Urinary bladder (tissue), 4 donors: ENCODE measurements around the gene COQ8A. TPM values are rescaled to one million over a fixed set of nuclear protein-coding genes. Genes with fewer than 3 reads are reported as not detected.

Experiments used
- DNase-seq: peaks from one replicate; pipeline ENCODE4 v3.0.0-alpha.2; 2015; ENCODE audit errors: extremely low spot score
- H3K27ac ChIP-seq: one replicate; pipeline ENCODE4 v1.5.1; 2013; ENCODE audit warnings: low read depth, mild to moderate bottlenecking, moderate library complexity
- H3K36me3 ChIP-seq: one replicate; pipeline ENCODE4 v1.6.1; 2013; ENCODE audit warnings: mild to moderate bottlenecking, moderate library complexity; ENCODE audit not compliant: insufficient read depth
- H3K4me1 ChIP-seq: one replicate; pipeline ENCODE4 v1.6.1; 2013; ENCODE audit warnings: mild to moderate bottlenecking, moderate library complexity; ENCODE audit not compliant: insufficient read depth
- H3K4me3 ChIP-seq: one replicate; pipeline ENCODE4 v1.5.1; 2013; ENCODE audit warnings: low read depth, low read length
- WGBS: extraction: QIAGEN DNeasy Blood & Tissue Kit; methylation state at CpG from one replicate; pipeline ENCODE4 v1.1.7; 2013; 5-methylcytosine and 5-hydroxymethylcytosine counted together
- polyA plus RNA-seq: library from polyadenylated mRNA; stranded (reverse); fragments of 200-250 nt; gene quantifications from one replicate; pipeline ENCODE4 v1.2.3, GENCODE V29; 2013
- small RNA-seq: library from RNA; depleted of rRNA; stranded (forward); fragments of <200 nt; gene quantifications from one replicate; pipeline ENCODE3, GENCODE V24; 2014
- total RNA-seq: library from RNA; depleted of rRNA; stranded (reverse); fragments of >200 nt; gene quantifications from one replicate; pipeline ENCODE4 v1.2.3, GENCODE V29; 2014
- donor health status: healthy with polysubstance abuse.
- donor health status: healthy.

Gene COQ8A
- total and polyA plus RNA-seq, 2 donors: 17.8 to 113 TPM

GRCh38 chr1:227032396-227032795, 92.3 kb downstream of the COQ8A start:
- Histone ChIP-seq H3K36me3 (peaks cover 2% of the 10 kb centered on the region), H3K4me3 (no peak overlapping the region), H3K27ac (no peak overlapping the region), H3K4me1 (no peaks in the 10 kb centered on the region)
- 84% methylated on average over 3 of the region's 3 CpGs for WGBS
- no peak for DNase-seq

DNA sequence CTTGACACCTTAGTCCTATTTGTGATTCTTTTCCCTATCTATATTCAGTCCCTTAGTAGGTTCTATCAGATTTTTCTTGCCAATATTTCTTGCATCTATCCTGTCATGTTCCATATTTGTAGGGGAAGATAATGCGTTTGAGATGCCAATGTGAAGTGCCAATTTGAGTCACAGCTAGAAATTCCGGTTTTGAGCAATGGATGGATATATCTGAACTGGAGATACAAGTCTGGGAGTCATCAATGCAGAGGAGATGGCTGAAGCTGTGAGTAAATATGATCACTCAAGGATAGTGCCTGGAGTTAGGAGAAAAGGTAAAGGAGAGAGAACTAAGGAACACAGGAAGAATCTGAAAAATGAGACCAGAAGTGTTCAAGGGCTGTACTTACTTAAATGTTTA, 93.8 kb downstream of the COQ8A start:
- 95% methylated on average over 2 of the region's 2 CpGs for WGBS
- Histone ChIP-seq H3K36me3 (peaks cover 1% of the 10 kb centered on the region), H3K4me3 (no peak overlapping the region), H3K27ac (no peak overlapping the region), H3K4me1 (no peaks in the 10 kb centered on the region)
- no peak for DNase-seq

DNA sequence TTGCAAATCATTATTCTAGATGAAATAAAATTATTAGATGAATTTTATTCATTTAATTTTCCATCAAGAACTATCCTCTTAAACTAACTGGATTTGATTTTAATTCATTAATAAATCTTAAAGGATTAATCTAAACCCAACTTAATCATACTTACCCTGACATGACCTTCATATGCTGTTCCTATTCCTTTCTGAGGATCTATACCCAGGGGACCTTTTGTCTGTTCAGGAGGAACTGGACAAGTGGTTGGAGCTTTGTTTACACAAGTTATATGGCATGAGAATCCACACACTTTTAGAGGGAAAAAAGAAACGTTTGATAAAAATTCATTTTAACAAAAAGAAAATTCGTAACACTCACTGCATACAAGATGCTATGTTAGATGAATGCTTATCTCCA, 95.2 kb downstream of the COQ8A start:
- DNase-seq: no peak
- H3K4me3 ChIP-seq: no peak overlapping the region
- H3K4me1 ChIP-seq: no peaks in the 10 kb centered on the region
- no peak overlapping the region for H3K27ac ChIP-seq
- WGBS: 62% methylated on average over 2 of the region's 2 CpGs
- peaks cover 2% of the 10 kb centered on the region for H3K36me3 ChIP-seq

- no peak for DNase-seq
- Histone ChIP-seq H3K4me3 (no peak overlapping the region), H3K4me1 (no peaks in the 10 kb centered on the region), H3K27ac (no peak overlapping the region), H3K36me3 (peaks cover 2% of the 10 kb centered on the region)
- 91% methylated on average over 1 of the region's 1 CpG for WGBS
Measured at GRCh38 chr1:227037121-227037520, 97.0 kb downstream of the COQ8A start.

Small RNA genes within 50 kb of the gene (small RNA-seq; reads per million reads assigned to genes)
- gene AL353689.1: not detected

Other genes with a start within 250 kb of the COQ8A start
- gene ITPKB, start 201.0 kb upstream of the COQ8A start, total RNA-seq: 21.6 TPM
- gene ITPKB, start 201.0 kb upstream of the COQ8A start, polyA plus RNA-seq: 62.3 TPM
- 15.1 TPM for gene PSEN2, start 69.7 kb upstream of the COQ8A start, total RNA-seq
- 23.8 TPM for gene PSEN2, start 69.7 kb upstream of the COQ8A start, polyA plus RNA-seq